ENCODE results near the gene TRAF3.

The TRAF3 gene

DNA sequence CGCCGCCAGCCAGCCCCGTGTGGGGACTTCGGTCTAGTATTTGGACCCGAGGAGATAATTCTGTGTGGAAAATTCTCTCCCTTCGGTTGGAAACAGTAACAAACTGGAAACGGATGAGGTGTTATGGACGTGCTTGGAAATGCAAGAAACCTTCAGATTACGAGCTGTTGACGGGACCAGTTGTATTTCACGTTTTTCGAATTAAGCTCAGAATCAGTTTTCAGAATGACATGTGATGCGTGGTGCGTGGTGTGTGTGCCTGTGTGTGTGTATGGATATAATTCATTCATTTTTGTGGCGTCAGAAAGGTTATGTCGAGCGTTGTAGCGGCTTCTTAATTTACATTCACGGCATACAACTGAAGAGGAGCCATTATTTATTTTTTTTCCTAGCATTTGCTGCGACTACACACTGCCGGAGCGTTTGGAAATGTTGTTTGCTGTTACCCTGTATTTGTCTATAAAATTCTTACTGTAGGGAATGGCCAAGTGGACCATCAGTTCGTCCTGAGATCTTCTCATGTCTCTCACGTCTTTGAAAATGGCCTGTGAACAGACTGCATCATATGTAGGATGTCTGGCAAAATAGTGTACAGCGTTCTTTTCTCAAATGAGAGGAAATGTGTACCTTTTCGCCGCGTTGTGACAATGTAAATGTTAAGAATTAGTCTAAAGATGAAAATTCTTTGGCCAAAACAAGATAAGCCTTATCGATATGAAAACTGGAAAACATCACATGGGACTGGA lies 1.3 kb downstream of the TRAF3 start:
- H2BK5ac ChIP-seq (ENCODE audit: low read length), result no peak overlapping the region
- H3K4me3 ChIP-seq (ENCODE audit: low read length), result peak overlapping the region; percentile 21
- peak overlapping the region; percentile 94 for H3K18ac ChIP-seq (ENCODE audit: low read length)
- H2BK120ac ChIP-seq (ENCODE audit: low read depth, low read length), result no peak overlapping the region
- H4K8ac ChIP-seq (ENCODE audit: low read depth, low read length), result no peak overlapping the region
- no peak overlapping the region for H2BK15ac ChIP-seq (replicated peaks; ENCODE audit: low read depth)
- H3K36me3 ChIP-seq (ENCODE audit: control insufficient read depth, insufficient read depth, low read length), result no peaks in the 10 kb centered on the region
- H3K23ac ChIP-seq (ENCODE audit: low read length), result no peak overlapping the region
- H3K79me2 ChIP-seq (ENCODE audit: control insufficient read depth, insufficient read depth, low read length), result no peaks in the 10 kb centered on the region
- no CpG with 5 or more reads among the region's 29 CpGs for WGBS (ENCODE audit: extremely low coverage, insufficient coverage, low lambda C conversion rate)
- peaks cover 6% of the 10 kb centered on the region for H3K79me1 ChIP-seq (ENCODE audit: low read length)
- no peak overlapping the region for H3K27ac ChIP-seq (ENCODE audit: low read depth, low read length)
- no peak overlapping the region for H3K4ac ChIP-seq (ENCODE audit: low read depth, low read length)
- H4K5ac ChIP-seq (ENCODE audit: low read length), result no peak overlapping the region
- H3K4me2 ChIP-seq (ENCODE audit: low read length), result peak overlapping the region; percentile 64
- no peaks in the 10 kb centered on the region for H3K27me3 ChIP-seq (ENCODE audit: insufficient read depth, low read length, poor library complexity)
- peak overlapping the region; percentile 43 for H3K9ac ChIP-seq (ENCODE audit: low read length)
- H3K56ac ChIP-seq (ENCODE audit: low read length), result peak overlapping the region; percentile 51
- no peak for DNase-seq
- H3K4me1 ChIP-seq (ENCODE audit: control insufficient read depth, low read depth, low read length), result peaks cover 4% of the 10 kb centered on the region
- H2AK5ac ChIP-seq (ENCODE audit: low read length), result no peak overlapping the region

DNA sequence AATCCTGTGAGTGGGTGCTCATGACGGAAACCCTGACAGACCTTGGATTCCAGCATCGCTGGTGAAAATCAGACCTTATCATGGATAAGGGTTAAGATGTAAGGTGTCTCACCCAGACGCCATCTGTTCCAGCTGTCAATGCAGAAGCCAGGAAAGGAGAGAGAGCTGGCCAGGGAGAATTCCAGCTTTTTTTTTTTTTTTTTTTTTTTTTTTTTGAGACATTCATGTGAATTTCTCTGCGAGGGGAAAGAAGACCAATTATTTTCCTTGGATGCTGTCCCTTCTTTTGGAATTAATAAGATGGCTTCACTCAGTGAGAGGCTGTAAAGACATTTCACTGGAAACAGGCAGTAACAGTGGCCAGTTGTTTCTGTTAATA lies 1.8 kb downstream of the TRAF3 start:
- Histone ChIP-seq H3K9ac (ENCODE audit: low read length) (no peak overlapping the region), H3K36me3 (ENCODE audit: control insufficient read depth, insufficient read depth, low read length) (no peaks in the 10 kb centered on the region), H2BK5ac (ENCODE audit: low read length) (no peak overlapping the region), H2AK5ac (ENCODE audit: low read length) (no peak overlapping the region), H3K18ac (ENCODE audit: low read length) (no peak overlapping the region), H3K27ac (ENCODE audit: low read depth, low read length) (no peak overlapping the region), H3K4me1 (ENCODE audit: control insufficient read depth, low read depth, low read length) (peaks cover 4% of the 10 kb centered on the region), H2BK15ac (replicated peaks; ENCODE audit: low read depth) (no peak overlapping the region), H4K5ac (ENCODE audit: low read length) (no peak overlapping the region), H3K79me2 (ENCODE audit: control insufficient read depth, insufficient read depth, low read length) (no peaks in the 10 kb centered on the region), H2BK120ac (ENCODE audit: low read depth, low read length) (no peak overlapping the region), H4K8ac (ENCODE audit: low read depth, low read length) (no peak overlapping the region), H3K27me3 (ENCODE audit: insufficient read depth, low read length, poor library complexity) (no peaks in the 10 kb centered on the region), H3K4me3 (ENCODE audit: low read length) (no peak overlapping the region), H3K23ac (ENCODE audit: low read length) (no peak overlapping the region), H3K56ac (ENCODE audit: low read length) (no peak overlapping the region), H3K79me1 (ENCODE audit: low read length) (peaks cover 8% of the 10 kb centered on the region), H3K4ac (ENCODE audit: low read depth, low read length) (no peak overlapping the region), H3K4me2 (ENCODE audit: low read length) (no peak overlapping the region)
- WGBS (ENCODE audit: extremely low coverage, insufficient coverage, low lambda C conversion rate), result no CpG with 5 or more reads among the region's 4 CpGs
- DNase-seq, result no peak

DNA sequence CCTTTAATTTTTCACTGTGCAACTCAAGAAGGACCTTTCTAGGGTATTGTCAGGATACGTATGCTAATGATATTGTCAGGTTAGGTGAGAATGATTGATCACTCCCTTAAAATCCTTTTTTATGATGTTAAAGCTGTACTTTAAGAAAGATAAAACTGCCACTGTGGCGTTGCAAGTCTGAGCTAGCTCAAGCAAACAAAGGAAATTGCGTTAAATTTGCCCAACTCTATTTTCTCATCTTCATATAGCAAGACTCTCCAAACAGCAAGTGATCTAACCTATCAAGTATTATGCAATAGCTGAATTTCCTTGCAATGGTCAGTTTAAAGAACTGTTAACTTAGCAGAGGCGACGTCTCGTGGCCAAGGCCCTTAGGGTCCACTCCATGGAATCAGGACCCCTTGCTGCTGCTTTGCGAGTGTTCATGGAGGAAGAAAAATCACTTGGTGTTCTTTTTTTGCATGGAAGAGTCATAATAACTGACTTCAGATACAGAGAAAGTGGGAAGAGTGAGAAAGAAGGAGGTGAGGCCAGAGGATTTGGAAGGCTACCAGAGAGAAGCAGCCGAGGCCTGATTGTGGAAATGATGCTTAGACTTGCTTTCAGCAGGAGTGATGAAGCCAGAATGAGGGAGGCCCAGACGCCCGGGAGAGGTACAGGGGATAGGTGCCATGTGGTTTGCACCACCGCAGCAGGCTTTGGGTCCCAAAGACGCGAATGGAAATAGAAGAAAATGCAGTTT lies 2.5 kb downstream of the TRAF3 start:
- Histone ChIP-seq H3K4me2 (ENCODE audit: low read length) (no peak overlapping the region), H3K79me2 (ENCODE audit: control insufficient read depth, insufficient read depth, low read length) (no peaks in the 10 kb centered on the region), H3K4ac (ENCODE audit: low read depth, low read length) (no peak overlapping the region), H3K79me1 (ENCODE audit: low read length) (peaks cover 10% of the 10 kb centered on the region), H3K27ac (ENCODE audit: low read depth, low read length) (no peak overlapping the region), H3K9ac (ENCODE audit: low read length) (no peak overlapping the region), H3K4me1 (ENCODE audit: control insufficient read depth, low read depth, low read length) (peaks cover 4% of the 10 kb centered on the region), H3K18ac (ENCODE audit: low read length) (no peak overlapping the region), H4K5ac (ENCODE audit: low read length) (no peak overlapping the region), H3K4me3 (ENCODE audit: low read length) (no peak overlapping the region), H3K23ac (ENCODE audit: low read length) (no peak overlapping the region), H3K56ac (ENCODE audit: low read length) (peak overlapping the region; percentile 7), H2AK5ac (ENCODE audit: low read length) (no peak overlapping the region), H2BK15ac (replicated peaks; ENCODE audit: low read depth) (no peak overlapping the region), H3K27me3 (ENCODE audit: insufficient read depth, low read length, poor library complexity) (no peaks in the 10 kb centered on the region), H2BK5ac (ENCODE audit: low read length) (no peak overlapping the region), H4K8ac (ENCODE audit: low read depth, low read length) (no peak overlapping the region), H2BK120ac (ENCODE audit: low read depth, low read length) (no peak overlapping the region), H3K36me3 (ENCODE audit: control insufficient read depth, insufficient read depth, low read length) (no peaks in the 10 kb centered on the region)
- DNase-seq, result no peak
- WGBS (ENCODE audit: extremely low coverage, insufficient coverage, low lambda C conversion rate), result no CpG with 5 or more reads among the region's 13 CpGs

GRCh38 chr14:102781063-102781462 lies 3.8 kb downstream of the TRAF3 start:
- H3K23ac ChIP-seq (ENCODE audit: low read length), result no peak overlapping the region
- no peak overlapping the region for H2AK5ac ChIP-seq (ENCODE audit: low read length)
- no peak overlapping the region for H2BK15ac ChIP-seq (replicated peaks; ENCODE audit: low read depth)
- H3K36me3 ChIP-seq (ENCODE audit: control insufficient read depth, insufficient read depth, low read length), result no peaks in the 10 kb centered on the region
- WGBS (ENCODE audit: extremely low coverage, insufficient coverage, low lambda C conversion rate), result no CpG with 5 or more reads among the region's 4 CpGs
- H3K27ac ChIP-seq (ENCODE audit: low read depth, low read length), result no peak overlapping the region
- H3K27me3 ChIP-seq (ENCODE audit: insufficient read depth, low read length, poor library complexity), result no peaks in the 10 kb centered on the region
- no peak overlapping the region for H3K4me2 ChIP-seq (ENCODE audit: low read length)
- H3K56ac ChIP-seq (ENCODE audit: low read length), result no peak overlapping the region
- DNase-seq, result no peak
- no peak overlapping the region for H3K9ac ChIP-seq (ENCODE audit: low read length)
- H3K4me1 ChIP-seq (ENCODE audit: control insufficient read depth, low read depth, low read length), result peaks cover 4% of the 10 kb centered on the region
- H3K79me1 ChIP-seq (ENCODE audit: low read length), result peaks cover 10% of the 10 kb centered on the region
- H4K5ac ChIP-seq (ENCODE audit: low read length), result no peak overlapping the region
- H2BK5ac ChIP-seq (ENCODE audit: low read length), result no peak overlapping the region
- no peak overlapping the region for H2BK120ac ChIP-seq (ENCODE audit: low read depth, low read length)
- no peak overlapping the region for H3K4me3 ChIP-seq (ENCODE audit: low read length)
- H4K8ac ChIP-seq (ENCODE audit: low read depth, low read length), result no peak overlapping the region
- no peaks in the 10 kb centered on the region for H3K79me2 ChIP-seq (ENCODE audit: control insufficient read depth, insufficient read depth, low read length)
- no peak overlapping the region for H3K4ac ChIP-seq (ENCODE audit: low read depth, low read length)
- H3K18ac ChIP-seq (ENCODE audit: low read length), result no peak overlapping the region

GRCh38 chr14:102782974-102783373 lies 5.7 kb downstream of the TRAF3 start:
- Histone ChIP-seq H3K79me1 (ENCODE audit: low read length) (peaks cover 10% of the 10 kb centered on the region), H2BK15ac (replicated peaks; ENCODE audit: low read depth) (no peak overlapping the region)

More at GRCh38 chr14:102782974-102783373, 5.7 kb downstream of the TRAF3 start:
- H4K8ac ChIP-seq (ENCODE audit: low read depth, low read length), result no peak overlapping the region
- no peak overlapping the region for H3K4me2 ChIP-seq (ENCODE audit: low read length)
- no peak overlapping the region for H3K56ac ChIP-seq (ENCODE audit: low read length)
- no peaks in the 10 kb centered on the region for H3K36me3 ChIP-seq (ENCODE audit: control insufficient read depth, insufficient read depth, low read length)
- no peak overlapping the region for H3K23ac ChIP-seq (ENCODE audit: low read length)
- no peak for DNase-seq
- H3K4me3 ChIP-seq (ENCODE audit: low read length), result no peak overlapping the region
- H4K5ac ChIP-seq (ENCODE audit: low read length), result no peak overlapping the region
- no peaks in the 10 kb centered on the region for H3K27me3 ChIP-seq (ENCODE audit: insufficient read depth, low read length, poor library complexity)
- no peak overlapping the region for H3K27ac ChIP-seq (ENCODE audit: low read depth, low read length)
- H2BK120ac ChIP-seq (ENCODE audit: low read depth, low read length), result no peak overlapping the region
- H3K79me2 ChIP-seq (ENCODE audit: control insufficient read depth, insufficient read depth, low read length), result no peaks in the 10 kb centered on the region
- H3K9ac ChIP-seq (ENCODE audit: low read length), result no peak overlapping the region
- no peak overlapping the region for H3K4ac ChIP-seq (ENCODE audit: low read depth, low read length)
- WGBS (ENCODE audit: extremely low coverage, insufficient coverage, low lambda C conversion rate), result no CpG with 5 or more reads among the region's 7 CpGs
- no peak overlapping the region for H3K18ac ChIP-seq (ENCODE audit: low read length)
- no peak overlapping the region for H2BK5ac ChIP-seq (ENCODE audit: low read length)
- H3K4me1 ChIP-seq (ENCODE audit: control insufficient read depth, low read depth, low read length), result peaks cover 4% of the 10 kb centered on the region
- H2AK5ac ChIP-seq (ENCODE audit: low read length), result no peak overlapping the region
